AG10803 (cell line): ENCODE data around the gene CCDC88A.
A peak's percentile ranks its signal among the peaks of the same experiment; 100 is the strongest.

Experiments used
- DNase-seq: peaks from one replicate; pipeline ENCODE4 v3.0.0; 2010; ENCODE audit warnings: low read depth
- H3K4me3 ChIP-seq: 2 replicates; pipeline ENCODE4 v1.5.1; 2011; ENCODE audit warnings: mild to moderate bottlenecking, low read length, control low read depth
- TF ChIP-seq, protein P1 (sequence below): conservative IDR thresholded peaks from 2 replicates; pipeline ENCODE4 v1.5.1; 2011; ENCODE audit warnings: mild to moderate bottlenecking, low read length, control low read depth, inconsistent platforms

Gene CCDC88A

DNA sequence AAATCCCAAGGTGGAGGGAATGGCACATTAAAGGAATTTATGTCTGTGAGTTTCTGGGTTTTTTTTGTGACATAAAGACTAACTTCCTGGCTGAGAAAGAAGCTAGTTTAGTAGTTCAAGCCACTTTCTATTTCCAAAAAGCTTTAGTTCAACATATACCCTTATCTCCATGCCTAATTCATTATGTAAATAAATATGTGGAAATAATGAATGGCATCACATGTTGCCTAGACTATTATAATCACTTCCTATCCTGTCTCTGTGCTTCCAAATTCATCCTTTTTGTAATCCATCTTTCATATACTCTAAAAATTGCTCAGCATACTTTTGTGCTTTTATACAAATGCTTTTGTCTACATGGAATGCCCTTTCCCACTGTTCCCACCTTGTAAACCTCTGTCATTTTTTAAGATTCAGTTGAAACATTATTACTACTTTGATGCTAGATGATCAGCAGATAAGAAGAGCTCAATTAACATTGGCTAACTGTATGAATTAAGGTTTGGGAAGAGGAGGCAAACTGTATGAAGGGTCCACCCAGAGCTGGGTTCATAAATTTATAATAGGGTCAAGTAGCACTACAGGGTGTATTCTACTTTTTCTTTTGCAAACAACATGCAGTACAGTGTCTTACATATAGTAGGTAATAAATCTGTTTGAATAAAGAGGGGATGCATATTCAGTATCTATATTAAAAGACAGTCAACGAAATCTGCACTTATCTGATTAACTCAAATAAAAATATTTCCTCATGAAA lies 88.9 kb downstream of the CCDC88A start:
- no peak overlapping the region for H3K4me3 ChIP-seq
- TF ChIP-seq, protein P1, sequence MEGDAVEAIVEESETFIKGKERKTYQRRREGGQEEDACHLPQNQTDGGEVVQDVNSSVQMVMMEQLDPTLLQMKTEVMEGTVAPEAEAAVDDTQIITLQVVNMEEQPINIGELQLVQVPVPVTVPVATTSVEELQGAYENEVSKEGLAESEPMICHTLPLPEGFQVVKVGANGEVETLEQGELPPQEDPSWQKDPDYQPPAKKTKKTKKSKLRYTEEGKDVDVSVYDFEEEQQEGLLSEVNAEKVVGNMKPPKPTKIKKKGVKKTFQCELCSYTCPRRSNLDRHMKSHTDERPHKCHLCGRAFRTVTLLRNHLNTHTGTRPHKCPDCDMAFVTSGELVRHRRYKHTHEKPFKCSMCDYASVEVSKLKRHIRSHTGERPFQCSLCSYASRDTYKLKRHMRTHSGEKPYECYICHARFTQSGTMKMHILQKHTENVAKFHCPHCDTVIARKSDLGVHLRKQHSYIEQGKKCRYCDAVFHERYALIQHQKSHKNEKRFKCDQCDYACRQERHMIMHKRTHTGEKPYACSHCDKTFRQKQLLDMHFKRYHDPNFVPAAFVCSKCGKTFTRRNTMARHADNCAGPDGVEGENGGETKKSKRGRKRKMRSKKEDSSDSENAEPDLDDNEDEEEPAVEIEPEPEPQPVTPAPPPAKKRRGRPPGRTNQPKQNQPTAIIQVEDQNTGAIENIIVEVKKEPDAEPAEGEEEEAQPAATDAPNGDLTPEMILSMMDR = no peak
- DNase-seq = no peak

DNA sequence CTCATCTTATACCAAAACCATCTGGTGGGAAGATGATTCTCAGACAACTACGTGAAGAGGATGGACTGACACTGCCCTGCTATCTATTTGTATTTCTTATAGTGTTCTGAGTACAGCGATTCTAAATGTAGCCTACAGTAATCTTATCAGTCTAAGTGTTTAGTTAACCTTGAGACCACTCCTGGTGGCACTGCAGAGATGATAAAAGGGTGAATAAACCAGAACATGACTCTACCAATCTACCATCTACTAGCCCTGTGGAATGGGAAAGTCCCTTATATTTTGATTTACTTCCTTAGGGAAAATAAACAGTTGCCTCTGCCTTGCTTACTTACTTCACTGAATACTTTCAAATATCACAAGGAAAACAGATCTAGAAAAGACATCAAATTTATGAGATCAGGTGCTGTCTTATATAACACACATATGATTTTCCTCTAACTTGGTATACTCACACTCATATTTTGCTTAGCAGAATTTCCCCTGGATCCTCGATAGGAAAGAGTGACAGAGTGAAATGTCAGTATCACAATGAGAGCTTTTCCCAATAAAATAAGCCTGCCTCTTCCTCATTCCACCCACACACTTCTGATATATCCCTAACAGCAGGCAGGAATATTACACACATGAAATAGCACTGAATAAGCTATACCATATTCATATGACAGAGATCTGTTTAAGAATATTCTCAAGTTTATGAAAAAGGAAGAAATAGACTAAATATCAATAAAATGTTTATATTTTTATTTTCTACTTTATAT lies 92.0 kb downstream of the CCDC88A start:
- DNase-seq = no peak
- TF ChIP-seq, protein P1 = no peak
- no peak overlapping the region for H3K4me3 ChIP-seq

DNA sequence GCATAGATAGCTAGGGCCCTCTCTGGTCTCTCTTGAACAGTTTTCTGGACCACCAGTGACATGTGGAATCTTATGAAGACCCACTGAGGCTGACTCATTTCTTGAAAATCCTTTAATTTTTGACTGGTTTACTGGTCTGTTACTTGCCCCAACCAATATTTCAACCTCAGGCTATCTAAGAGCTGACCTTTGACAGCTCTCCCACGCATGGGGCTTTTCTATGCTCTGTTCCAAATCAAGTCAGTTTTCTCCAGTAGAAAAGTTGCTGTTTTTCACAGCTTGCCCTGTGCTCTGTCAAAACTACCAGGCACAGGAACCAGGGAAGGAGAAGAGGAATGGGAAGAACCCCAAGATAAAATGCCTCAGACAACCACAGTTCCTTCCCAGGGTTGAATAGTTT lies 104.7 kb downstream of the CCDC88A start:
- no peak for DNase-seq
- TF ChIP-seq, protein P1 = no peak
- no peak overlapping the region for H3K4me3 ChIP-seq

DNA sequence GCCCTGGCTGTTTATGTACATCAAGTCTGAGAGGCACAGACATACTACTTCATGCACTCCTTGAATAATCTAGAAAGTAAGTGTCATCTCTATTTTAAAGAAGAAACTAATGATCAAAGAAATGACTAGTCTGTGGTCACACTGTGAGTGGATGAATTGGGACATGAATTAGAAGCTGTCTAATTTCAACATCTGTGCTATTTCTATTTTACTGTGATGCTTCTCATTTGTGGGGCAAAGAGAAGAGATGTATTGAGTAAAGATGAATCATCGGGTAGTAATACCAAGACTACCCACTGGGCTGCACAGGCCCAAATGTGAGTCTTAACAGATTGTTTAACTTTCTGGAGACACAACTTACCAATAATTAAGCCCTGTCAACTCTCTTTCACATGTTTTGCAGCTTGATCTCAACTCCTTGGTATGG lies 108.2 kb downstream of the CCDC88A start:
- TF ChIP-seq, protein P1 = peak; percentile 56
- H3K4me3 ChIP-seq = no peak overlapping the region
- DNase-seq = peak; percentile 73

DNA sequence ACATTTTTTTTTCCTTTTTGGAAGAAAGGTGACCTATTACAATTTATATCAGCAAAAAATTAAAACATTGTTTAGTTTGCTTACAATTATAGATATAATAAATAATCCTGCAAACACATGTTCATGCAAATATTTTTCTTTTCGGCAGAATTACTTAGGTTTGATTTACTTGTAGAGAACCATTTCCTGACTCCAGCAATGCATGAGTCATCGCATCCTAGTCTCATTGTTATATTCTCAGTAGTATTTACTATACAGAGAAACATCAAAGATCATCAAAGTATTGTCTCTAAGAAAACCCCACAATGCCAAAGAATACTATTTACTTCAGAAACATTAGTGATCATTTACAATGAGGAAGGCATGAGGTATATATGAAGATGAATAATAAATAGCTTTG lies 110.2 kb downstream of the CCDC88A start:
- TF ChIP-seq, protein P1 = no peak
- no peak overlapping the region for H3K4me3 ChIP-seq
- peak; percentile 69 for DNase-seq

DNA sequence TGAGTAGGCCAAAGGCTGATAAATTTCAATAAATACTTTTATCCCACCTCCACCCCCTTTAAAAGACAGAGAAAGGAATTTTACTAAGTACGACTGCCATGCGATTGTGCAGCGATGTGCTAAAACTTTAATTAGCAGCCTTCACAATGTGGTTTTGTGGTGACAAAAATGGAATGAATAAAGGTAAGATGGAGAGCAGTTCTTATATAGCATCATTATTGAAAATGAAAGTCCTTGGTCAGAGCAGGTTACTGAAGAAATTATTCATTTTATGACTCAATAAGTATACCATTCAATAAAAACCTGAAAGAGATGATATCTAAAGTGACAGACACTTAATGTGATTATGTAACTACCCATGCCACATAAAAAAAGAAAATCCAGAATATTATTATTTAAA lies 117.4 kb downstream of the CCDC88A start:
- no peak for DNase-seq
- no peak overlapping the region for H3K4me3 ChIP-seq
- TF ChIP-seq, protein P1 = no peak

DNA sequence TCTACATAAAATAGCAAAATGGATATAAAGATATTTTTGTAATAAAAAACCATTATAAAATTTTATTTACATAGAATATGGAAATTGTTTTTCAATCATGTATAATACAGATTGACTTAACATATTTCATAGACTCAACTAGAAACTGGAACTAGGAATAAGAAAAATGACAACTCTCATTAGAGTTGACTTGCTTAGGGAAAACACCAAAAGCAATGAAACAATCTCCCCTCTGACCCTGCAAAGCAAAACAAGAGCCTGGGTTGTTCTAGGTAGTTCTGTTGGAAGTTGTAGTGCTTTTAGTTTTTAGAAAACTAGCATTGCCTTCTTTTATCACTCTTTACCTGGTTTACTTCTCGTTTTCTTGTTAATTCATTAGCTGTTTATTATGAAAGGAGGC lies 118.4 kb downstream of the CCDC88A start:
- no peak overlapping the region for H3K4me3 ChIP-seq
- TF ChIP-seq, protein P1 = no peak
- DNase-seq = no peak
